ENCODE measurements around the gene GPR155.
A peak's percentile ranks its signal among the peaks of the same experiment; 100 is the strongest.

GPR155 gene

DNA sequence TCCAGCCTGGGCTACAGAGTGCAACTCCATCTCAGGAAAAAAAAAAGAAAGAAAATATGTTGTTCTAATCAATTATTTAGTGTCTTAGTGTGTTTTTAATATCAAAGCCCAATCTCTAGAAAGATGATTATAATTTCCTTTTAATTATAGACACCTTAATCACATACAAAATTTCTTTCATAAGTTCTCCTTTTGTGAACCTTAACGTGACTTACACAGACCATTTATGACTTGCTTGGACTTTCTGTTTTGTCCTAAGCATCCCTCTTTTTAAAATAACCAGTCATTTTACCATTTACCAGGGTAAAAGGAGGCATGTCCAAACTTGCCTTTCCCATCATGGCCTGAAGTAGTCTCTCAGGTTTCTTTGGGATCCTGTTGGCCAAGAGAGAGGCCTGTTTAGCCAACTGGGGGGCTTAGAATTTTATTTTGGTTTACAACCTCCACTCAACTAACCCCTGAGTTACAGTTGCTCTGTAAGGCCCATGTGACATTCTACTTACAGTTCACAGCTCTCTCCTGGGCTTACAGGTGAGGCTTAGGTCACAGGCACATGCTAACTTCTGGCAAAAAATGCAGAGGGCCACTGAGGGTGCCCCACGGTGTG lies 23.9 kb upstream of the GPR155 start:
- TF ChIP-seq, protein P1, sequence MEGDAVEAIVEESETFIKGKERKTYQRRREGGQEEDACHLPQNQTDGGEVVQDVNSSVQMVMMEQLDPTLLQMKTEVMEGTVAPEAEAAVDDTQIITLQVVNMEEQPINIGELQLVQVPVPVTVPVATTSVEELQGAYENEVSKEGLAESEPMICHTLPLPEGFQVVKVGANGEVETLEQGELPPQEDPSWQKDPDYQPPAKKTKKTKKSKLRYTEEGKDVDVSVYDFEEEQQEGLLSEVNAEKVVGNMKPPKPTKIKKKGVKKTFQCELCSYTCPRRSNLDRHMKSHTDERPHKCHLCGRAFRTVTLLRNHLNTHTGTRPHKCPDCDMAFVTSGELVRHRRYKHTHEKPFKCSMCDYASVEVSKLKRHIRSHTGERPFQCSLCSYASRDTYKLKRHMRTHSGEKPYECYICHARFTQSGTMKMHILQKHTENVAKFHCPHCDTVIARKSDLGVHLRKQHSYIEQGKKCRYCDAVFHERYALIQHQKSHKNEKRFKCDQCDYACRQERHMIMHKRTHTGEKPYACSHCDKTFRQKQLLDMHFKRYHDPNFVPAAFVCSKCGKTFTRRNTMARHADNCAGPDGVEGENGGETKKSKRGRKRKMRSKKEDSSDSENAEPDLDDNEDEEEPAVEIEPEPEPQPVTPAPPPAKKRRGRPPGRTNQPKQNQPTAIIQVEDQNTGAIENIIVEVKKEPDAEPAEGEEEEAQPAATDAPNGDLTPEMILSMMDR (IDR thresholded peaks at IDR 0.05): no peak
- no peak for DNase-seq (ENCODE audit: low spot score)
- H3K27ac ChIP-seq: no peak overlapping the region
- no peak overlapping the region for H3K4me3 ChIP-seq

DNA sequence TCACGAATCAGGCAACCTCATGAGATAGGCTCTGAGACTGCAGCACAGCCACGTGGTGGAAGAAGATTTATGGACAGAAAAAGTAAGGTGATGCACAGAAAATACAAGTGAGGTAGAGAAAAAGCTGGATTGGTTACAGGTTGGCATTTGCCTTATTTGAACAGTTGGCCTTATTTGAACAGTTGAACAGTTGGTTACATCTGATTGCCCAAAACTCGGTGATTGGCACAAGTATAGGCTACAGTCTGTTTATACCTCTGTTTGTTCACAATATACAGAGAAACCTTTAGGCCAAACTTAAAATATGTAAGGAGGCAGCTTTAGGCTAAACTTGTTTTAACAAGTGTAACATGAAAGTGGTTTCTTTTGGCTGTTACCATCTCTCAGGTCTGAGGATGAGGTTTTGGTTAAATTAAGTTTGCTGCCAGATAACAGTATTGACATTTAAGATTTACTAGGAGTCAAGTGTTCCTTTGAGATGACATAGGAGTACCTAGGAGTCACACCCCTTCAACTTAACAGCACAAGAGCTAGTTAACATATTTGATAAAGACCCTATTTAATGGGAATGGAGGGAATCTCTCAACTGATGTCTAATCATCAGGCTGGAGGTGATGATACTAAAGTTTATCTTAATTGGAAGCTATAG lies 16.5 kb upstream of the GPR155 start:
- no peak for DNase-seq (ENCODE audit: low spot score)
- Histone ChIP-seq H3K4me3 (no peak overlapping the region), H3K27ac (no peak overlapping the region)
- TF ChIP-seq, protein P1 (IDR thresholded peaks at IDR 0.05): no peak

DNA sequence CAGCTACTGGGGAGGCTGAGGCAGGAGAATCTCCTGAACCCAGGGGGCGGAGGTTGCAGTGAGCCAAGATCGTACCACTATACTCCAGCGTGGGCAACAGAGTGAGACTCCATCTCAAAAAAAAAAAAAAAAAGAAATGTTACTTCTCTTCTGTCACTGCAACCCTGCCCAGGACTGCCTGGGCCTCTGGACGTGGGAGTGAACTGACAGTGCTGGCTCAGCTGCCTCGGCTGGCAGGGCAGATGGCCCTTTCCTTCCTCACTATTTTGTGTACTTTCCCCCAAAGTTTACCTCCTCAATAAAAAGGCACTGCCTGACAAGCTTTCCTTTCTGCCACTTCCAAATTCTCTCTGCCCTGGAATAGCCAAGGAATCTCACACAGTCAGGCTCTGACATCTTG lies 12.5 kb upstream of the GPR155 start:
- Histone ChIP-seq H3K27ac (no peak overlapping the region), H3K4me3 (no peak overlapping the region)
- DNase-seq (ENCODE audit: low spot score): no peak
- TF ChIP-seq, protein P1 (IDR thresholded peaks at IDR 0.05): no peak

DNA sequence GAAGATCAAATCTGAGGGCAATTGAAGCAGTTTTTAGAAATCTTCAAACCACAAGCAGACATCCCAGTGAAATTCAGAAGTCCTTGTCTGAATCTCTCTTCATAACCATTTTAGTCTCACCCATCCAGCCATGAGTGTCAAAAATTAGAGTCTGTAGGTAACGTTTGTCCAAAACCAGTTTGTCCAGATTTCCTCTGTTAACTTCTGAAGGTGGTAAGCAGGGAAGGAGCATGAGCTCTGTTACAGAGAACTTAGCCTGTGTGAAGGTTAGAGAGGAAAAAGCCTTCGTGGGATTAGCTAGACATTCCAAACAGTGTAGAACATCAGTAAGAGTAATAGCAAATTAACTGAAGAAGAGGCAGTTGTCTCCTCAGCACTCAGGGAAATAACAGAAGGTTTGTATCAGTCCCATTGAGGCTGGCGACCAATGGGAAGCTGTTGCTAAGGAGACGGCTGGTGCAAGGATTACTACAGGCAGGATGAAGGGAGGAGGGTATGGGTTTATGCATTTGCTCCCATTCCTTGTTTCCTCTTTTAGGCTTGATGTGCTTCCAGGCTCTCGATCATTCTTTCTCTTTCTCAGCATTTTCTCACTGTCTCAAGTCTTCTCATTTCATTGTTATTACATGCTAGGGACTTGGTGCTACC lies 8.7 kb upstream of the GPR155 start:
- TF ChIP-seq, protein P1 (IDR thresholded peaks at IDR 0.05): no peak
- no peak overlapping the region for H3K27ac ChIP-seq
- H3K4me3 ChIP-seq: no peak overlapping the region
- DNase-seq (ENCODE audit: low spot score): no peak

DNA sequence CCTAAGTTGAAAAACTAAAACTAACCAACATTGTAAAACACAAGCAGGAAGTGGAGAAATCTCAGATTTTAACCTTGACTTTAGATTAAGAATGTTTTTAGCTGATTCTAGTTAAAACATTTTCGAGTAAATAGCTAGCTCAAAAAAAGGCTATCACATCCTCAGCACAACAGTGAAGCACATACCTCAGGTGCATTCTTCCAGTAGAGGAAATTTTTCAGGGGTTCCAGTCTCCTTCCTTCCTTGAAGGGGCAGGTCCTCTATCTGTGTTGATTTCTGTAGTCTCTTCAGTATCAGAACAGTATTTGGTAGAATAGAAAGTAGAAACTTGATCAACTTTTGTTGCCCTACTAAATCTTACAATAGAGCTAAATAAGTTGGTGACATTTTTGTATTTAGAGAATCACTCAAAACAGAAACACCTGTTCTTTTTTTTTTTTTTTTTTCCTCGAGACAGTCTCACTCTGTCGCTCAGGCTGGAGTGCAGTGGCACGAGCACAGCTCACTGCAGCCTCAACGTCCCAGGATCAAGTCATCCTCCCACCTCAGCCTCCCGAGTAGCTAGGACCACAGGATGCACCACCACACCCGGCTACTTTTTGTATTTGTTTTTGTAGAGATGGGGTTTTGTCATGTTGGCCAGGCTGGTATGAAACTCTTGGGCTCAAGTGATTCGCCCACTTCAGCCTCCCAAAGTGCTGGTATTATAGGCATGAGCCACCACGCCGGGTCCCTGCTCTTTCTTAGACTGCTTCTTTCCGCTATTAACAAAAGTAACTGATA lies 6.9 kb upstream of the GPR155 start:
- DNase-seq (ENCODE audit: low spot score): no peak
- Histone ChIP-seq H3K4me3 (no peak overlapping the region), H3K27ac (no peak overlapping the region)
- TF ChIP-seq, protein P1 (IDR thresholded peaks at IDR 0.05): no peak

DNA sequence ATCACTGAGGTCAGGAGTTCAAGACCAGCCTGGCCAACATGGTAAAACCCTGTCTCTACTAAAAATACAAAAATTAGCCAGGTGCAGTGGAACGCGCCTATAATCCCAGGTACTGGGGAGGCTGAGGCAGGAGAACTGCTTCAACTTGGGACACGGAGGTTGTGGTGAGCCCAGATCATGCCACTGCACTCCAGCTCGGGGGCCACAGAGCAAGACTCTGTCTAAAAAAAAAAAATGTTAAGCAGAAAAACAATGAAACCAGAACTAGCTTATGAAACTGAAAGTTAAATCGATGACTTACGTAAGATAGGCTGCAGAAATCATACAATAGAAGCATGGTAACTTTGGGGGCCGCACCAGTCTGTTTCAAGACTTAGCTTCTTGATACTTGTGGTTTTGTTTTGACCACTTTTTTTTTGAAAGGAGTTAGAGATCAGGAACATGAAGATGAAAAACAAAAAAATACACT lies 6.2 kb upstream of the GPR155 start:
- Histone ChIP-seq H3K4me3 (no peak overlapping the region), H3K27ac (peak overlapping the region in 1 of 2 donors; percentile 59)
- TF ChIP-seq, protein P1 (IDR thresholded peaks at IDR 0.05): no peak
- no peak for DNase-seq (ENCODE audit: low spot score)
